H9 (cell line): ENCODE data around the gene AP3S2. TPM values are rescaled to one million over a fixed set of nuclear protein-coding genes. Genes with fewer than 3 reads are reported as not detected.

Source experiments
- DNase-seq: peaks from one replicate; pipeline ENCODE4 v3.0.0-alpha.2; 2017
- H2AFZ ChIP-seq: one replicate; pipeline ENCODE4 v1.6.1; 2013; ENCODE audit warnings: mild to moderate bottlenecking, low read length, control low read depth, moderate library complexity
- H2AK5ac ChIP-seq: 2 replicates; pipeline ENCODE4 v1.6.1; 2013; ENCODE audit warnings: low read length, control low read depth, mixed read lengths; ENCODE audit not compliant: insufficient read length
- H2BK120ac ChIP-seq: one replicate; pipeline ENCODE4 v1.6.1; 2013; ENCODE audit warnings: low read depth, mild to moderate bottlenecking, low read length, control low read depth, inconsistent platforms; ENCODE audit not compliant: poor library complexity, severe bottlenecking
- H2BK12ac ChIP-seq: 2 replicates; pipeline ENCODE4 v1.6.1; 2013; ENCODE audit warnings: low read length, control low read depth, mixed read lengths, low read depth; ENCODE audit not compliant: insufficient read length
- H2BK15ac ChIP-seq: 2 replicates; pipeline ENCODE4 v1.6.1; 2013; ENCODE audit warnings: low read depth, low read length, control low read depth
- H2BK20ac ChIP-seq: one replicate; pipeline ENCODE4 v1.6.1; 2013; ENCODE audit warnings: low read depth, mild to moderate bottlenecking, low read length, control low read depth, inconsistent platforms; ENCODE audit not compliant: poor library complexity, severe bottlenecking
- H2BK5ac ChIP-seq: 2 replicates; pipeline ENCODE4 v1.6.1; 2013; ENCODE audit warnings: low read length, control low read depth, mixed read lengths; ENCODE audit not compliant: insufficient read length
- H3K14ac ChIP-seq: 2 replicates; pipeline ENCODE4 v1.6.1; 2013; ENCODE audit warnings: low read length, control low read depth; ENCODE audit not compliant: insufficient read depth
- H3K18ac ChIP-seq: 2 replicates; pipeline ENCODE4 v1.6.1; 2013; ENCODE audit warnings: low read depth, mild to moderate bottlenecking, mixed read lengths, low read length, control low read depth; ENCODE audit not compliant: insufficient read length
- H3K23ac ChIP-seq: 2 replicates; pipeline ENCODE4 v1.6.1; 2013; ENCODE audit warnings: low read length, control low read depth, mixed read lengths, low read depth; ENCODE audit not compliant: insufficient read length
- H3K23me2 ChIP-seq: 2 replicates; pipeline ENCODE4 v1.6.1; 2013; ENCODE audit warnings: low read depth, mild to moderate bottlenecking, mixed read lengths, low read length, control low read depth; ENCODE audit not compliant: insufficient read length, poor library complexity, severe bottlenecking
- H3K27ac ChIP-seq: 2 replicates; pipeline ENCODE4 v1.5.1; 2013; ENCODE audit warnings: low read length, control low read depth, mixed read lengths, low read depth; ENCODE audit not compliant: insufficient read length
- H3K27me3 ChIP-seq: 2 replicates; pipeline ENCODE4 v1.6.1; 2013; ENCODE audit warnings: low read length, control low read depth, inconsistent platforms; ENCODE audit not compliant: insufficient read depth
- H3K4ac ChIP-seq: 2 replicates; pipeline ENCODE4 v1.6.1; 2013; ENCODE audit warnings: low read depth, mild to moderate bottlenecking, control low read depth, inconsistent platforms, low read length, moderate library complexity
- H3K4me1 ChIP-seq: 2 replicates; pipeline ENCODE4 v1.6.1; 2013; ENCODE audit warnings: low read length, control low read depth, inconsistent platforms; ENCODE audit not compliant: insufficient read depth
- H3K4me2 ChIP-seq: 2 replicates; pipeline ENCODE4 v1.6.1; 2013; ENCODE audit warnings: low read length, control low read depth, mixed read lengths; ENCODE audit not compliant: insufficient read length, insufficient read depth
- H3K56ac ChIP-seq: 2 replicates; pipeline ENCODE4 v1.6.1; 2013; ENCODE audit warnings: low read depth, mild to moderate bottlenecking, mixed read lengths, low read length, control low read depth; ENCODE audit not compliant: insufficient read length
- H3K79me1 ChIP-seq: 2 replicates; pipeline ENCODE4 v1.6.1; 2013; ENCODE audit warnings: low read depth, mild to moderate bottlenecking, moderate library complexity, low read length, control low read depth, inconsistent platforms; ENCODE audit not compliant: insufficient read depth, poor library complexity, severe bottlenecking
- H3K79me2 ChIP-seq: 2 replicates; pipeline ENCODE4 v1.6.1; 2013; ENCODE audit warnings: low read length, control low read depth, inconsistent platforms; ENCODE audit not compliant: insufficient read depth
- H3K9ac ChIP-seq: 2 replicates; pipeline ENCODE4 v1.6.1; 2013; ENCODE audit warnings: low read length, control low read depth, mixed read lengths; ENCODE audit not compliant: insufficient read length; ENCODE audit errors: extremely low read depth
- H3K9me3 ChIP-seq: one replicate; pipeline ENCODE4 v1.6.1; 2013; ENCODE audit warnings: low read depth, low read length, inconsistent platforms; ENCODE audit not compliant: control insufficient read depth
- H3T11ph ChIP-seq: one replicate; pipeline ENCODE4 v1.6.1; 2013; ENCODE audit warnings: mild to moderate bottlenecking, low read length, control low read depth, inconsistent platforms
- H4K20me1 ChIP-seq: one replicate; pipeline ENCODE4 v1.6.1; 2013; ENCODE audit not compliant: control insufficient read depth, insufficient read length, insufficient read depth
- H4K5ac ChIP-seq: 2 replicates; pipeline ENCODE4 v1.6.1; 2013; ENCODE audit warnings: low read depth, mild to moderate bottlenecking, mixed read lengths, low read length, control low read depth; ENCODE audit not compliant: insufficient read length
- H4K8ac ChIP-seq: replicated peaks from 2 replicates; pipeline ENCODE4 v1.6.1; 2013; ENCODE audit warnings: low read length, control low read depth, mixed read lengths, low read depth; ENCODE audit not compliant: insufficient read length
- H4K91ac ChIP-seq: 2 replicates; pipeline ENCODE4 v1.6.1; 2013; ENCODE audit warnings: low read depth, mild to moderate bottlenecking, moderate library complexity, mixed read lengths, low read length, control low read depth; ENCODE audit not compliant: insufficient read length
- H3K27ac Mint-ChIP-seq, 3 experiments: 2 replicates in 2 of 3; 3 replicates in 1 of 3; pipeline ENCODE4 v1.8.0; 2020 to 2021; ENCODE audit warnings: mixed read lengths in 3 of 3, mild to moderate bottlenecking in 1 of 3, moderate library complexity in 1 of 3
- H3K27me3 Mint-ChIP-seq: 2 replicates; pipeline ENCODE4 v1.8.0; 2021; ENCODE audit warnings: low read depth, mild to moderate bottlenecking, moderate library complexity, mixed read lengths
- H3K36me3 Mint-ChIP-seq, 3 experiments: 2 replicates in 2 of 3; 3 replicates in 1 of 3; pipeline ENCODE4 v1.8.0; 2020 to 2021; ENCODE audit warnings: low read depth in 3 of 3, mixed read lengths in 3 of 3; ENCODE audit not compliant: insufficient read depth in 1 of 3
- H3K4me1 Mint-ChIP-seq, 2 experiments: 2 replicates each; pipeline ENCODE4 v1.8.0; 2020; ENCODE audit warnings: mixed read lengths in 2 of 2
- H3K4me3 Mint-ChIP-seq, 2 experiments: 2 replicates in 1 of 2; 3 replicates in 1 of 2; pipeline ENCODE4 v1.8.0; 2020 to 2021; ENCODE audit warnings: mild to moderate bottlenecking in 2 of 2, mixed read lengths in 2 of 2, moderate library complexity in 1 of 2
- H3K9me3 Mint-ChIP-seq, 2 experiments: 2 replicates in 1 of 2; 3 replicates in 1 of 2; pipeline ENCODE4 v1.8.0; 2020; ENCODE audit warnings: mild to moderate bottlenecking in 2 of 2, mixed read lengths in 2 of 2, moderate library complexity in 1 of 2
- CTCF ChIP-seq: fragments of 200-600 bp; sonication (generic); conservative IDR thresholded peaks from 3 replicates; pipeline ENCODE4 v1.8.0; 2021; ENCODE audit warnings: antibody characterized with exemption, mild to moderate bottlenecking
- WGBS: extraction: QIAGEN DNeasy Blood & Tissue Kit; methylation state at CpG from one replicate; pipeline ENCODE4 v1.1.7; 2013; ENCODE audit warnings: missing lambda C conversion rate, low lambda C conversion rate, mixed read lengths; ENCODE audit not compliant: insufficient read length; ENCODE audit errors: extremely low coverage; 5-methylcytosine and 5-hydroxymethylcytosine counted together
- total RNA-seq: library from RNA; stranded (reverse); gene quantifications from 2 replicates; pipeline ENCODE4 v1.2.1, GENCODE V29; 2021

AP3S2 gene
- total RNA-seq, 1 experiment from 2014 or later, result 33.9 TPM

- H3K4me2 ChIP-seq, result no peak overlapping the region
- no peak overlapping the region for H4K91ac ChIP-seq
- H3K9ac ChIP-seq, result no peak overlapping the region
- H3K27me3 ChIP-seq, result no peaks in the 10 kb centered on the region
- no peak for TF ChIP-seq CTCF
- no peak overlapping the region for H3K18ac ChIP-seq
- H3K36me3 Mint-ChIP-seq, result peaks cover 2 to 20% (median 19%) of the 10 kb centered on the region in 3 experiments; a peak in 5 of 7 replicates
- H3K4me3 Mint-ChIP-seq, result no peak overlapping the region; a peak in 1 of 5 replicates
- H4K20me1 ChIP-seq, result no peaks in the 10 kb centered on the region
- no peak overlapping the region for H3K23ac ChIP-seq
- no peak overlapping the region for H3K56ac ChIP-seq
- WGBS, result no CpG with 5 or more reads among the region's 17 CpGs
- no peaks in the 10 kb centered on the region for H3K9me3 ChIP-seq
- H3K4me1 ChIP-seq, result no peaks in the 10 kb centered on the region
- no peak overlapping the region for H2AFZ ChIP-seq
- no peak overlapping the region for H4K8ac ChIP-seq
- no peak overlapping the region for H3K27ac ChIP-seq
- no peak overlapping the region for H2BK20ac ChIP-seq
- H2BK5ac ChIP-seq, result no peak overlapping the region
- no peak for DNase-seq
- H3K23me2 ChIP-seq, result no peaks in the 10 kb centered on the region
- no peaks in the 10 kb centered on the region for H3K79me2 ChIP-seq
- no peak overlapping the region for H3K14ac ChIP-seq
- H2BK120ac ChIP-seq, result no peak overlapping the region
- no peak overlapping the region for H3T11ph ChIP-seq
- no peak overlapping the region for H3K4ac ChIP-seq
- H3K4me1 Mint-ChIP-seq, result peaks cover 5 to 13% of the 10 kb centered on the region in 2 experiments; a peak in 3 of 4 replicates
- no peak overlapping the region for H2BK12ac ChIP-seq
- peak overlapping the region in 1 of 3 experiments; percentile 6; a peak in 4 of 7 replicates for H3K27ac Mint-ChIP-seq
- no peak overlapping the region for H2AK5ac ChIP-seq
- H3K79me1 ChIP-seq, result no peaks in the 10 kb centered on the region
- peaks cover 1% of the 10 kb centered on the region; the same call in 1 of the 2 replicates for H3K27me3 Mint-ChIP-seq
- H2BK15ac ChIP-seq, result no peak overlapping the region
- no peaks in the 10 kb centered on the region for H3K9me3 Mint-ChIP-seq
- H4K5ac ChIP-seq, result no peak overlapping the region
Measured at GRCh38 chr15:89829616-89830440, 64.0 kb downstream of the AP3S2 start.
